Astrocyte of the spinal cord (primary cell): ENCODE results near the gene ZNF2.
A peak's percentile ranks its signal among the peaks of the same experiment; 100 is the strongest.

Experiments used
- DNase-seq: peaks from one replicate; pipeline ENCODE4 v3.0.0; 2011; ENCODE audit warnings: low read depth, low spot score
- H3K4me3 ChIP-seq: 2 replicates; pipeline ENCODE4 v1.5.1; 2011; ENCODE audit warnings: low read depth, mild to moderate bottlenecking, low read length, moderate library complexity
- in situ Hi-C: cut with HindIII; loops from 2 replicates; pipeline ENCODE4 v1.10.0; 2017; ENCODE audit warnings: low sequenced_read_pairs
- TF ChIP-seq, protein P1 (sequence below): IDR thresholded peaks from 2 replicates; pipeline ENCODE4 v1.5.1; 2012; ENCODE audit warnings: low read depth, mild to moderate bottlenecking, low read length, inconsistent platforms

ZNF2 gene

DNA sequence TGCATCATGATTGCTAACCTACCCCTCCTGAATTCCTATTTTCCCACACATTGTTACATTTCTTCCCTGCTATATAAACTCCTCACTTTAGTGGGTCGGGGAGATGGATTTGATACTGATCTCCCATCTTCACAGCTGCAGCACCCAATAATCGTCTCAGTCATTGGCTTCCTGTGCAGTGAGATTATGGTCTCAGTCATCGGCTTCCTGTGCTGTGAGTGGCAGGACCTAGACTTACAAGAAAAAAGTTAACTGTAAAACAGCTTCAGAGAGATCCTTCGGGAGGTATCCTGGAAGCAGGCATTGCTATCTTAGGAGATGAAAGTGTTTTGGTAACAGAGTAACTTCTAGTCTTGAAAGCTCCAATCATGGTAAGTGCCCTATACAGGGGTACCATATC lies 38.3 kb downstream of the ZNF2 start:
- TF ChIP-seq, protein P1, sequence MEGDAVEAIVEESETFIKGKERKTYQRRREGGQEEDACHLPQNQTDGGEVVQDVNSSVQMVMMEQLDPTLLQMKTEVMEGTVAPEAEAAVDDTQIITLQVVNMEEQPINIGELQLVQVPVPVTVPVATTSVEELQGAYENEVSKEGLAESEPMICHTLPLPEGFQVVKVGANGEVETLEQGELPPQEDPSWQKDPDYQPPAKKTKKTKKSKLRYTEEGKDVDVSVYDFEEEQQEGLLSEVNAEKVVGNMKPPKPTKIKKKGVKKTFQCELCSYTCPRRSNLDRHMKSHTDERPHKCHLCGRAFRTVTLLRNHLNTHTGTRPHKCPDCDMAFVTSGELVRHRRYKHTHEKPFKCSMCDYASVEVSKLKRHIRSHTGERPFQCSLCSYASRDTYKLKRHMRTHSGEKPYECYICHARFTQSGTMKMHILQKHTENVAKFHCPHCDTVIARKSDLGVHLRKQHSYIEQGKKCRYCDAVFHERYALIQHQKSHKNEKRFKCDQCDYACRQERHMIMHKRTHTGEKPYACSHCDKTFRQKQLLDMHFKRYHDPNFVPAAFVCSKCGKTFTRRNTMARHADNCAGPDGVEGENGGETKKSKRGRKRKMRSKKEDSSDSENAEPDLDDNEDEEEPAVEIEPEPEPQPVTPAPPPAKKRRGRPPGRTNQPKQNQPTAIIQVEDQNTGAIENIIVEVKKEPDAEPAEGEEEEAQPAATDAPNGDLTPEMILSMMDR, result no peak
- H3K4me3 ChIP-seq, result no peak overlapping the region

DNA sequence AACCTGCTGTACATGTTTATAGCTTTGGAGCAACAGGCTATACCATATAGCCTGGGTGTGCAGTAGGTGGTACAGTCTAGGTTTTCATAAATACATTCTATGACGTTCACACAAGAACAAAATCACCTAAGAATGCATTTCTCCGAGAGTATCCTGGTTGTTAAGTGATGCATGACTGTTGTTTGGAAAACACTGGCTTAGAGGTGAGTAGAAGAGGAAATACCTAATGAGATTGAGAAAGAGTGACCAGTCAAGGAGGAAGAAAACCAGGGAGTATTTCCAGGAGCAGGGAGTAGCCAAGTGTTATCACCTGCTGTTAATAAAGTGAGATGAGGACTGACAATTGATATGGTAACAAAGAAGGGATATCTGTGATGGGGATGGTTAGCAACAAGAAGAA lies 38.8 kb downstream of the ZNF2 start:
- no peak overlapping the region for H3K4me3 ChIP-seq
- TF ChIP-seq, protein P1, result no peak
- in situ Hi-C loops, result no loop called here
- DNase-seq, result no peak

More for the DNA sequence above, 38.3 kb downstream of the ZNF2 start:
- no peak for DNase-seq
- in situ Hi-C loops, result no loop called here

DNA sequence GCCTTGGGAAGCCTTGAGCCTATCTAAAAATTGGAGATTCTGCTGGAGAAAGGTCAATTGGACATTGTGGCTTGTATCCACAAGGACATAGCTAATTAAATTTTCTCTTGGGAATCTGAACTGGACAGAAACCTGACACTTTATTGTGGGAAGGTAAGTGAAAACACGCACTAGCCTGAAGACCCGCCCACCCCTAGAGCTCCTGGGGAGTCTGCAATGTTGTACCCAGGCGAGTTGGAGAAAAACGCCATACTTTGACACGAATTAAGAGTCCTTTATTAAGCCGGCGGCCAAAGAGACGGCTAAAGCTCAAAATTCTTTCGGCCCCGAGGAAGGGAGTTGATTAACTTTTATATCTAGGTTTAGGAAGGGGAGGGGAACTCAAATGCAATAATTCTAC lies 40.5 kb downstream of the ZNF2 start:
- H3K4me3 ChIP-seq, result no peak overlapping the region
- in situ Hi-C loops, result no loop called here
- no peak for DNase-seq
- TF ChIP-seq, protein P1, result no peak

DNA sequence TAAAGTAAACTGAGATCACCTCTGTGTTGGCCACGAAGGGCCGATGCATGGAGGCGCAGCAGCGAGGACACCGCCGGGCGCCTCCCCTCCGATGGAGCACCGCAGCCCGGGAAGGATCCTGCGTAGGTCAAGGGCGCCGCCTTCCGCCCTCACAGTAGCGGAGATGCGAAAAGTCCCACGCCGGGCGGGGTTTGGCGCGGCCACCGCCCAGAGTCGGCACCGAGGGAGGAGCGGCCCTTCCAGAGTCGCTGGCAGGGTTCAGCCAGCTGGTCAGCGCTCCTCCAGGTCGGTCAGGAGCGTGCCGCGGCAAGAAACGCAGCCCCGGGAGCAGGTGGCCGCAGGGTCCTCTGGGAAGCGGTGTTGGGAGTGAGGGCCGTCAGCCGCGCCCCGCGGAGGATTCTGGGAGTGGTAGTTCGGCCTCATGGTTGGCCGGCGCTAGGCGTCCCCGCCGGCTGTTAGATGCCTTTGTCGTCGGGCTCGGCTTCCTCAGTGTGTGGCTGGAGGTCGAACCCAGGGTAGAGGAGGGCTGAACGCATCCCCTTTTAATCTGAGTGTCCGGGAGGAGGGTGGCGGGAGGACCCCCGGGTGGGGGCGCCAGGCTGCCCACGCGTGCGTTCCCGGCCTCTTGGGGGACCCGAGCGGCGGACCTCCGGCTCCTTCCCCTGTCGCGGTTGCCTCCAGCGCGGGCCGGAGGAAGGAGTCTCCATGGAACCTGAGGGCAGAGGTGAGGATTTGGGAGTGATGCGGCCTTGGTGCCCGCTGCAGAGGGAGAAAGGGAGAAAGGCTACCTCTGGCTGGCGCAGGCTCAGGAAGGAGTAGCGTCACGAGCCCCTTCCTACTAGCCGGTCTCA lies 41.7 kb downstream of the ZNF2 start, which contains the start of gene ZNF892:
Gene ZNF892, plus strand, starts transcription at position 411 of the 851 bp plus-strand sequence. Its CDS starts 295 bp downstream, at position 706.
- TF ChIP-seq, protein P1, result peak; percentile 37
- in situ Hi-C loops, result no loop called here
- peak; percentile 91 for DNase-seq
- H3K4me3 ChIP-seq, result peak within 1 kb of the TSS; percentile 74

DNA sequence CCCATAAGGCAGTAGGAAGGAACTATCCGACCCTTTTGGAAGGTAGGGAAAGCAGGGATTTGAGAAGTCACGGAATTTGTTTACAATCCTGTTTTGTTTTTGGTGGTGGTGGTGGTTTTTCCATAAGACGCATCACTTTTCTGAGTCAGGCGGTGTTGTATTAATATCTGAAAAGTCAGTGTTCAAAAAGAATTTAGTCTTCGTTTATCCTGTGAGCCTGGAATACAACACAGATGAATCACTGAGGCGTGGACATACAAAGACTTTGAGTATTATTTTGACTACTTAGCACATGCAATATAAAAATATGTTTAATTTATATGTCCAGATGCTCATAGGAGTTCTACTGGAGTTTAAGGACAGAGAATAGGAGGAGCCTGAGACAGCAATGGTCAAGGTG lies 42.5 kb downstream of the ZNF2 start:
- in situ Hi-C loops, result no loop called here
- DNase-seq, result no peak
- TF ChIP-seq, protein P1, result no peak
- H3K4me3 ChIP-seq, result peak overlapping the region; percentile 74

DNA sequence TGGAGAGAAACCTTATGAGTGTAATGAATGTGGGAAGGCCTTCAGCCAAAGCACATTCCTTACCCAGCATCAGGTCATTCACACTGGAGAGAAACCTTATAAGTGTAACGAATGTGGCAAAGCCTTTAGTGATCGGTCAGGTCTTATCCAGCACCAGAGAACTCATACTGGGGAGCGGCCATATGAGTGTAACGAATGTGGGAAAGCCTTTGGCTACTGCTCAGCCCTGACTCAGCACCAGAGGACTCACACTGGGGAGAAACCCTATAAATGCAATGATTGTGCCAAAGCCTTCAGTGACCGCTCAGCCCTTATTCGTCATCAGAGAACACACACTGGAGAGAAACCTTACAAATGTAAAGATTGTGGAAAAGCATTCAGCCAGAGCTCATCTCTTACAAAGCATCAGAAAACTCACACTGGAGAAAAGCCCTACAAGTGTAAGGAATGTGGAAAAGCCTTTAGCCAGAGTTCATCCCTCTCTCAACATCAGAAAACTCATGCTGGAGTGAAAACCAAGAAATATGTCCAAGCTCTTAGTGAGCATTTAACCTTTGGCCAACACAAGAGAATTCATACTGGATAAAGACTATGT lies 49.5 kb downstream of the ZNF2 start:
- in situ Hi-C loops, result no loop called here
- no peak for DNase-seq
- TF ChIP-seq, protein P1, result no peak
- H3K4me3 ChIP-seq, result no peak overlapping the region
